NCI-H146 (cell line): ENCODE data around the gene COL1A1.

Experiments
- DNase-seq: peaks from one replicate; lab custom pipeline; 2025; lab: John Stamatoyannopoulos, UW

The COL1A1 gene

DNA sequence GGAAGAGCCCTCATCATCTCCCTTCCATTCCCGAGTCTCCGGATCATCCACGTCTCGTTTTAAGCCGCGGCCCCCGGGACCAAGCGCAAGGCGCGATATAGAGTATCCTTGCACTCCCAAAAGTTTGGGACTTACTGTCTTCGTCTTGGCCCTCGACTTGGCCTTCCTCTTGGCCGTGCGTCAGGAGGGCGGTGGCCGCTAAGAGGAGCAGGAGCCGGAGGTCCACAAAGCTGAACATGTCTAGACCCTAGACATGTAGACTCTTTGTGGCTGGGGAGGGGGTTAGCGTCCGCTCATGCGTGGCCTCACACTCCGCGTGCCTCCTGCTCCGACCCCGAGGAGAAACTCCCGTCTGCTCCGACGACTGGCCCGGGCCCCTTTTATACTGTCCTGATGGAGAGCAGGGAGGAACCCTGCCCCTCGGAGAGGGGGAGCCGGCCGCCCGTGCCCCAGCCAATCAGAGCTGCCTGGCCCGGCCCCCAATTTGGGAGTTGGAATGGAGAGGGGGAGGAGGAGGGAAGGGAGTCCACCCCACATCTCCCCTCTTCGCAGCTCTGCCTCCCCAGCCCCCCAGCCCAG, at the start of gene COL1A1:
COL1A1 (minus strand) TSS at position 356 of the 579 bp plus-strand sequence; CDS start at position 238, 118 bp downstream.
- DNase-seq, result no peak

GRCh38 chr17:50248255-50248654, 46.8 kb upstream of the COL1A1 start:
- no peak for DNase-seq

- DNase-seq, result no peak
These were observed 43.3 kb upstream of the COL1A1 start for GRCh38 chr17:50244771-50245170.

DNA sequence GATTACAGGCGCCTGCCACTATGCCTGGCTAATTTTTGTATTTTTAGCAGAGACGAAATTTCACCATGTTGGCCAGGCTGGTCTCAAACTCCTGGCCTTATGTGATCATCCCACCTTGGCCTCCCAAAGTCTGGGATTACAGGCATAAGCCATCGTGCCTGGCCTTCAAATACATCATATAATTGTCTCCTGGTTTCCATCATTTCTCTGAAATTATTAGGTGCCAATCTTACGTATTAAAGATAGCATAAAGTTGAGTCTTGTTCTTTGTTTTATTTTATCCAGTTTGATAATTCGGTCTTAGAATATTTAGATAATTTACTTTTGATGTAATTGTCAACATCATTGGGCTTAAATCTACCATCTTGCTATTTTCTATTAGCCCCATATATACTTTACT, 40.0 kb upstream of the COL1A1 start:
- no peak for DNase-seq

- DNase-seq, result no peak
These were observed 39.4 kb upstream of the COL1A1 start for GRCh38 chr17:50240851-50241250.

DNA sequence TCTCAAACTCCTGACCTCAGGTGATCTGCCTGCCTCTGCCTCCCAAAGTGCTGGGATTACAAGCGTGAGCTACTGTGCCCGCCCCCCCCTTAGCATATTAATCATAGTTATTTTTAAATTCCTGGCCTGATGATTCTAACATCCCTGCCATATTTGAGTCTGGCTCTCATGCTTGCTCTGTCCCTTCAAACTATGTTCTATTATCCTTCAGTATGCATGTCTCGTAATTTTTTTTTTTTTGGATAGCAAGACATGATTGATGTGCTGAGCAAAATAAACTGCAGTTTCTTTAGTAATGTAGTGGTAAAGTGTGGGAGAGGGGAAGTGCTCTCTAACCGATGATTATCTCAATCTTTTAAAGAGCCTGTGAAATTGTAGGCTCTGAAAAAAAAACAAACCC, 38.5 kb upstream of the COL1A1 start:
- DNase-seq, result no peak

GRCh38 chr17:50238601-50239280, 37.3 kb upstream of the COL1A1 start:
- no peak for DNase-seq

GRCh38 chr17:50237901-50238300, 36.5 kb upstream of the COL1A1 start:
- DNase-seq, result no peak

- no peak for DNase-seq
These were observed 33.1 kb upstream of the COL1A1 start for GRCh38 chr17:50234581-50234980.

- DNase-seq, result no peak
These were observed 24.3 kb upstream of the COL1A1 start for GRCh38 chr17:50225701-50226240.

DNA sequence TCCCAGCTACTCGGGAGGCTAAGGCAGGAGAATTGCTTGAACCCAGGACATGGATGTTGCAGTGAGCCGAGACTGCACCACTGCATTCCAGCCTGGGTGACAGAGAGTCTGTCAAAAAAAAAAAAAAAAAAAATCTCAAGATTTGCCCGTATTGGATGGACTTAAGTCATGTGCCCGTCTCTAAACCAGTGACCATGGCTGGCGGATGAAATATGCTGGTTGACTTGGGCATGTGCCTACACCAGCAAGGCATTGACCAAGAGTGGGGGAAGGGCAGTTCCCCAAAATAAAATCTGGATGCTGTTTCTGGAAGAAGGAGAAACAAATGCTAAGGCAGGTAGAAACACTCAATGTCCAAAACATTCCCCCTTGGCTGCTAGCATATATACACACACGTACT, 21.5 kb upstream of the COL1A1 start:
- no peak for DNase-seq

GRCh38 chr17:50221864-50222545, 20.6 kb upstream of the COL1A1 start:
- DNase-seq, result no peak

DNA sequence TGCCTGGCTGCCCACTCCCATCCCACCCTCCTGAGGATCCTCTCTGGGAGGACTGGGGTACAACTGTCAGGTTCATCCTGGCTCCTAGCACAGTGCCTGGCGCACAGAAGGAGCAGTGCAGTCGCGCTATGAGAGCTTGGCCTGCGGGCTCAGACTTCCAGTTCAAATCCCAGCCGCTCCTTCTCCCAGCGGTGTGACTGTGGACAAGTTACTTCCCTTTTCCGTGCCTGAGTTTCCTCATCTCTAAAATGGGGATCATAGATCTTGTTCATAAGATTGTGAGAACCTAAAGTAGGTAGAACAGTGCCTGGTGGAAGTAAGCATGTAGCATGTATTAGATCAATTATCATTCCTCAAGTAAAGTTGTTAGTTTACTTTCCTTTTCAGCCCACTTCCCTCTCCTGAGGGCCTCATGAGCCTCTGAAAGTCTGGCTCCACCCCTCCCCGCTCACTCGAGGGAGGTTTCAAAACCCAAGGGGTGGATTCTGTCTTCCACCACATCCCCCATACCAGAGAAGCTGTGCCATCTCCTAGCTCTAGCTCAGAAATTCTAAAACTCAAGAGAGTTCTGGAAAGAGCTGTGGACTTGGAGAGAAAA, 19.9 kb upstream of the COL1A1 start:
- DNase-seq, result no peak

DNA sequence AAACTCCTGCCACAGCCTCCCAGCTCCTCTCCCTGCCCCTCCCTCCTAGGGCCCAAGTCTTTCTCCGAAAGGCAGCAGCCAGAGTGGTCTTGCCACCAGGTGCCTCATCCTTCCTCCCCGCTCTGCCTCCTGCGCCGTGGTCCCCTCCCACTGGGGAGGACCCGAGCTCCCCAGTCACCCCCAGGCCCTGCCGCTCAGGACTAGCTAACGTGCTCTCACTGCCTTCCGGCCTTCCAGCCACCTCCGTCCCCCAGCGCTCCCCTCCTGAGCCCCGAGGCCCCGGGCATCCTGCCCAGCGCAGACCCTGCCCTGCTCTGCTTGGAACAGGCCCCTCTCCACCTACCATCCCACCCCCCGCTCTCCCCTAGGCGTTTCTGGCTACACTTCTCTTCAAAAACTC, 19.4 kb upstream of the COL1A1 start:
- DNase-seq, result no peak

GRCh38 chr17:50219939-50220465, 18.6 kb upstream of the COL1A1 start:
- DNase-seq, result no peak

DNA sequence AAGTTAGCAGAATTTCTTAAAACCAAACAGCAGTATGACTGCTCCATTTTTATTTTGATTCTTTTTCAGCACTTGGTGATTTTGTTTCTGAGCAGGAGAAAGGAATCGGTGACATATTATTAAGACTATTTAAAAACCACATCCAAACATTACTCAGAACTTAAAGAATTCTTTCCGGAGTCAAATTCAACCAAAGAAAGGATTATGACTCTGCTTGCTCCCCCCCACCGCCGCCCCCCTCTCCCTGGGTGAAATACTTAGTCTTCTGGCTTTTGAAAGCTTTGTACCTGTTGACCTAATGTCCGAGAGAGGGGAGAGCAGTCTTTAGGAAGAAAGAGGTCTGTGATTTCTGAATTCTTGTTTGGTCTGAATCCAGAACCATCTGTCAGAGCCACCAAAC, 17.9 kb upstream of the COL1A1 start:
- DNase-seq, result no peak

DNA sequence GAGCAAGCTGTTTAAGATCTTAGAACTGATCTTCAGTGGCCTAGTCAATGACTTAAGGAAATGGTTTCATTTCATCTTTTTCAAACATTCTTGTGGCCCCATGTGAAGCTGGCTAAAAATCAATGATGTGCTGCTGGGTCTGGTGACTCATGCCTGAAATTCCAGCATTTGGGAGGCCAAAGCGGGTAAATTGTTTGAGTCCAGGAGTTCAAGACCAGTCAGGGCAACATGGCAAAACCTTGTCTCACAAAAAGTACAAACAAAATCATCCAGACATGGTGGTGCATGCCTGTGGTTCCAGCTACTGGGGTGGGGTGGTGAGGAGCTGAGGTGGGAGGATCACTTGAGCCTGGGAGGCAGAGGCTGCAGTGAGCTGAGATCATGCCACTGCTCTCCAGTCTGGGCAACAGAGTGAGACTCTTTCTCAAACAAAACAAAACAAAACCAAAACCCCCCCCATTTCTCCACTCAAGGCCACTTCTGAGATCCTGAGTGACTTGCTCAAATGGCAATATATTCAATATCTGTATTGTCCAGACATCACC, 17.4 kb upstream of the COL1A1 start:
- no peak for DNase-seq

GRCh38 chr17:50218071-50218759, 16.8 kb upstream of the COL1A1 start:
- no peak for DNase-seq

- DNase-seq, result no peak
These were observed 16.2 kb upstream of the COL1A1 start for GRCh38 chr17:50217591-50217990.

- no peak for DNase-seq
These were observed 13.7 kb upstream of the COL1A1 start for GRCh38 chr17:50214976-50215760.
